Neural progenitor cell (in vitro differentiated cells): ENCODE measurements around the gene EPB41L4A. TPM values are rescaled to one million over a fixed set of nuclear protein-coding genes. Genes with fewer than 3 reads are reported as not detected.

ENCODE experiments used
- DNase-seq: peaks from one replicate; pipeline ENCODE4 v3.0.0-alpha.2; 2016; ENCODE audit warnings: low spot score
- H2AFZ ChIP-seq: fragments of 200-600 bp; sonication (generic); replicated peaks from 2 replicates; pipeline ENCODE4 v1.6.1; 2016; ENCODE audit warnings: antibody characterized with exemption
- H3F3A ChIP-seq: fragments of 200-600 bp; sonication (generic); 2 replicates; pipeline ENCODE4 v1.6.1; 2016; ENCODE audit warnings: antibody characterized with exemption, low read depth
- H3K27ac ChIP-seq: fragments of 200-600 bp; sonication (generic); 2 replicates; pipeline ENCODE4 v1.5.1; 2016; ENCODE audit warnings: mild to moderate bottlenecking
- H3K27me3 ChIP-seq: fragments of 200-600 bp; sonication (generic); 2 replicates; pipeline ENCODE4 v1.6.1; 2016; ENCODE audit warnings: mild to moderate bottlenecking, moderate library complexity
- H3K36me3 ChIP-seq: fragments of 200-600 bp; sonication (generic); 2 replicates; pipeline ENCODE4 v1.5.1; 2016
- H3K4me1 ChIP-seq: fragments of 200-600 bp; sonication (generic); 2 replicates; pipeline ENCODE4 v1.6.1; 2016; ENCODE audit warnings: mixed run types
- H3K4me2 ChIP-seq: fragments of 200-600 bp; sonication (generic); 2 replicates; pipeline ENCODE4 v1.6.1; 2016
- H3K4me3 ChIP-seq: fragments of 200-600 bp; sonication (generic); 2 replicates; pipeline ENCODE4 v1.5.1; 2016
- H3K79me2 ChIP-seq: fragments of 200-600 bp; sonication (generic); 2 replicates; pipeline ENCODE4 v1.6.1; 2016; ENCODE audit warnings: low read depth
- H3K9ac ChIP-seq: fragments of 200-600 bp; sonication (generic); 2 replicates; pipeline ENCODE4 v1.6.1; 2016
- H3K9me3 ChIP-seq: fragments of 200-600 bp; sonication (generic); 2 replicates; pipeline ENCODE4 v1.5.1; 2016; ENCODE audit warnings: low read depth
- H4K20me1 ChIP-seq: fragments of 200-600 bp; sonication (generic); 2 replicates; pipeline ENCODE4 v1.6.1; 2016; ENCODE audit warnings: low read depth
- H3K27ac Mint-ChIP-seq: 3 replicates; pipeline ENCODE4 v1.8.0; 2021; ENCODE audit warnings: mixed read lengths
- H3K27me3 Mint-ChIP-seq: 2 replicates; pipeline ENCODE4 v1.8.0; 2022; ENCODE audit warnings: low read depth, mild to moderate bottlenecking, inconsistent platforms, moderate library complexity, mixed read lengths; ENCODE audit not compliant: insufficient read depth
- H3K36me3 Mint-ChIP-seq: 3 replicates; pipeline ENCODE4 v1.8.0; 2021; ENCODE audit warnings: mixed read lengths
- H3K4me1 Mint-ChIP-seq: 3 replicates; pipeline ENCODE4 v1.8.0; 2021; ENCODE audit warnings: mixed read lengths
- H3K4me3 Mint-ChIP-seq: 3 replicates; pipeline ENCODE4 v1.8.0; 2021; ENCODE audit warnings: mild to moderate bottlenecking, moderate library complexity, mixed read lengths
- H3K9me3 Mint-ChIP-seq: 3 replicates; pipeline ENCODE4 v1.8.0; 2020; ENCODE audit warnings: mixed read lengths
- EZH2 ChIP-seq: fragments of 200-600 bp; sonication (generic); IDR thresholded peaks from 2 replicates; pipeline ENCODE4 v1.6.1; 2017; ENCODE audit warnings: antibody characterized with exemption, mild to moderate bottlenecking, moderate library complexity
- EZH2phosphoT487 ChIP-seq: fragments of 200-600 bp; sonication (generic); IDR thresholded peaks from 2 replicates; pipeline ENCODE4 v1.6.1; 2017; ENCODE audit warnings: antibody characterized with exemption
- total RNA-seq: library from RNA; depleted of rRNA; stranded (reverse); fragments of >200 nt; gene quantifications from 2 replicates; pipeline ENCODE4 v1.2.3, GENCODE V29; 2015; ENCODE audit warnings: low replicate concordance
- TF ChIP-seq, protein P1 (sequence below): fragments of 200-600 bp; sonication (generic); IDR thresholded peaks from 2 replicates; pipeline ENCODE4 v1.5.1; 2017; ENCODE audit warnings: antibody characterized with exemption, mild to moderate bottlenecking

The EPB41L4A gene
- total RNA-seq, 1 donor from 2014 or later: 2.7 TPM

- no peak overlapping the region for H3K27ac Mint-ChIP-seq
- Histone ChIP-seq H2AFZ (no peak overlapping the region), H4K20me1 (no peaks in the 10 kb centered on the region), H3F3A (no peaks in the 10 kb centered on the region), H3K4me1 (peaks cover 16% of the 10 kb centered on the region), H3K9me3 (no peaks in the 10 kb centered on the region), H3K27ac (peak overlapping the region; percentile 31), H3K4me2 (peak overlapping the region; percentile 19), H3K9ac (no peak overlapping the region), H3K79me2 (no peaks in the 10 kb centered on the region), H3K27me3 (no peaks in the 10 kb centered on the region), H3K4me3 (no peak overlapping the region), H3K36me3 (no peaks in the 10 kb centered on the region)
- peaks cover 2% of the 10 kb centered on the region for H3K27me3 Mint-ChIP-seq
- H3K9me3 Mint-ChIP-seq: peaks cover 10% of the 10 kb centered on the region
- H3K4me3 Mint-ChIP-seq: no peak overlapping the region
- H3K36me3 Mint-ChIP-seq: peaks cover 6% of the 10 kb centered on the region
- peak; percentile 14 for DNase-seq
- TF ChIP-seq EZH2phosphoT487 (no peak), EZH2 (no peak)
- TF ChIP-seq, protein P1, sequence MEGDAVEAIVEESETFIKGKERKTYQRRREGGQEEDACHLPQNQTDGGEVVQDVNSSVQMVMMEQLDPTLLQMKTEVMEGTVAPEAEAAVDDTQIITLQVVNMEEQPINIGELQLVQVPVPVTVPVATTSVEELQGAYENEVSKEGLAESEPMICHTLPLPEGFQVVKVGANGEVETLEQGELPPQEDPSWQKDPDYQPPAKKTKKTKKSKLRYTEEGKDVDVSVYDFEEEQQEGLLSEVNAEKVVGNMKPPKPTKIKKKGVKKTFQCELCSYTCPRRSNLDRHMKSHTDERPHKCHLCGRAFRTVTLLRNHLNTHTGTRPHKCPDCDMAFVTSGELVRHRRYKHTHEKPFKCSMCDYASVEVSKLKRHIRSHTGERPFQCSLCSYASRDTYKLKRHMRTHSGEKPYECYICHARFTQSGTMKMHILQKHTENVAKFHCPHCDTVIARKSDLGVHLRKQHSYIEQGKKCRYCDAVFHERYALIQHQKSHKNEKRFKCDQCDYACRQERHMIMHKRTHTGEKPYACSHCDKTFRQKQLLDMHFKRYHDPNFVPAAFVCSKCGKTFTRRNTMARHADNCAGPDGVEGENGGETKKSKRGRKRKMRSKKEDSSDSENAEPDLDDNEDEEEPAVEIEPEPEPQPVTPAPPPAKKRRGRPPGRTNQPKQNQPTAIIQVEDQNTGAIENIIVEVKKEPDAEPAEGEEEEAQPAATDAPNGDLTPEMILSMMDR: no peak
- peaks cover 21% of the 10 kb centered on the region for H3K4me1 Mint-ChIP-seq
Observed at GRCh38 chr5:112388739-112389138, 30.3 kb downstream of the EPB41L4A start.

DNA sequence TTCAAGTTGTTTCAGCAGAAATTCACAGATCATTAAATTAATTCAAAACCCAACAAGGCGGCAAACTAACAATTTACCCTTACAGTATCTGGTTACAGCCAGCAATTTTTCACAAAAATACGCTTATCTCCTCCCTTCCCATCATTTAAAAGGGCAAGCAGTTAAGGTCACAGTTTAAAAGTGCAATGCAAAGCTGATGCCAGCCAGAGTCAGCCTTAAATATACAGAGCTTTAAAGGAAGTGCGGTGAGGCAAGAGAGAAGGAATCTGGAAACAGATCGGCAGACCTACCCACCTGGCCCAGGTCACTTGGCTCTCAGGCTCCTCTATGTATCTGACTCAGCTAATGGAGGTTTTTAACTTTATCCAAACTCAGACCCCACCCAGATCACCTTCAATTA is 31.0 kb downstream of the EPB41L4A start:
- Histone ChIP-seq H3K27ac (no peak overlapping the region), H3K4me3 (no peak overlapping the region), H3K9ac (no peak overlapping the region), H3F3A (no peaks in the 10 kb centered on the region), H4K20me1 (no peaks in the 10 kb centered on the region), H3K9me3 (no peaks in the 10 kb centered on the region), H2AFZ (no peak overlapping the region), H3K4me1 (peaks cover 16% of the 10 kb centered on the region), H3K27me3 (no peaks in the 10 kb centered on the region), H3K36me3 (no peaks in the 10 kb centered on the region), H3K79me2 (no peaks in the 10 kb centered on the region), H3K4me2 (peak overlapping the region; percentile 19)
- Mint-ChIP-seq H3K27ac (no peak overlapping the region), H3K4me1 (peaks cover 21% of the 10 kb centered on the region), H3K27me3 (peaks cover 2% of the 10 kb centered on the region), H3K9me3 (peaks cover 8% of the 10 kb centered on the region), H3K4me3 (no peak overlapping the region), H3K36me3 (peaks cover 5% of the 10 kb centered on the region)
- DNase-seq: no peak
- no peak for TF ChIP-seq EZH2
- TF ChIP-seq EZH2phosphoT487: no peak
- TF ChIP-seq, protein P1: no peak

- no peak for TF ChIP-seq EZH2phosphoT487
- Histone ChIP-seq H3K4me1 (peaks cover 16% of the 10 kb centered on the region), H3K36me3 (no peaks in the 10 kb centered on the region), H3K9ac (no peak overlapping the region), H3K4me3 (no peak overlapping the region), H3K27me3 (no peaks in the 10 kb centered on the region), H4K20me1 (no peaks in the 10 kb centered on the region), H2AFZ (no peak overlapping the region), H3F3A (no peaks in the 10 kb centered on the region), H3K79me2 (no peaks in the 10 kb centered on the region), H3K4me2 (no peak overlapping the region), H3K9me3 (no peaks in the 10 kb centered on the region), H3K27ac (no peak overlapping the region)
- Mint-ChIP-seq H3K27ac (no peak overlapping the region), H3K9me3 (no peaks in the 10 kb centered on the region), H3K27me3 (peaks cover 2% of the 10 kb centered on the region), H3K4me1 (peaks cover 21% of the 10 kb centered on the region), H3K4me3 (no peak overlapping the region), H3K36me3 (no peaks in the 10 kb centered on the region)
- no peak for DNase-seq
Observed at GRCh38 chr5:112386766-112387165, 32.3 kb downstream of the EPB41L4A start.

- no peak for DNase-seq
- peaks cover 27% of the 10 kb centered on the region for H3K4me1 Mint-ChIP-seq
- no peaks in the 10 kb centered on the region for H3K9me3 ChIP-seq
Observed at GRCh38 chr5:112385969-112386368, 33.1 kb downstream of the EPB41L4A start.

More at GRCh38 chr5:112385969-112386368, 33.1 kb downstream of the EPB41L4A start:
- H3F3A ChIP-seq: no peaks in the 10 kb centered on the region
- H2AFZ ChIP-seq: no peak overlapping the region
- no peaks in the 10 kb centered on the region for H3K36me3 ChIP-seq
- no peaks in the 10 kb centered on the region for H3K79me2 ChIP-seq
- H3K27ac ChIP-seq: no peak overlapping the region
- H3K4me2 ChIP-seq: no peak overlapping the region
- no peak overlapping the region for H3K4me3 Mint-ChIP-seq
- no peaks in the 10 kb centered on the region for H3K36me3 Mint-ChIP-seq
- no peak overlapping the region for H3K4me3 ChIP-seq
- no peaks in the 10 kb centered on the region for H3K27me3 Mint-ChIP-seq
- H3K27me3 ChIP-seq: no peaks in the 10 kb centered on the region
- no peak overlapping the region for H3K9ac ChIP-seq
- TF ChIP-seq EZH2 (no peak), EZH2phosphoT487 (no peak)
- TF ChIP-seq, protein P1: no peak
- H4K20me1 ChIP-seq: no peaks in the 10 kb centered on the region
- H3K27ac Mint-ChIP-seq: no peak overlapping the region
- peaks cover 16% of the 10 kb centered on the region for H3K4me1 ChIP-seq
- no peaks in the 10 kb centered on the region for H3K9me3 Mint-ChIP-seq
